GM18526 (cell line): ENCODE results near the gene KIF13A.

Experiments used
- POLR2A ChIP-seq: IDR thresholded peaks from 3 replicates; pipeline ENCODE4 v1.6.1; 2011; ENCODE audit not compliant: insufficient read length; ENCODE audit errors: extremely low read depth

KIF13A gene

DNA sequence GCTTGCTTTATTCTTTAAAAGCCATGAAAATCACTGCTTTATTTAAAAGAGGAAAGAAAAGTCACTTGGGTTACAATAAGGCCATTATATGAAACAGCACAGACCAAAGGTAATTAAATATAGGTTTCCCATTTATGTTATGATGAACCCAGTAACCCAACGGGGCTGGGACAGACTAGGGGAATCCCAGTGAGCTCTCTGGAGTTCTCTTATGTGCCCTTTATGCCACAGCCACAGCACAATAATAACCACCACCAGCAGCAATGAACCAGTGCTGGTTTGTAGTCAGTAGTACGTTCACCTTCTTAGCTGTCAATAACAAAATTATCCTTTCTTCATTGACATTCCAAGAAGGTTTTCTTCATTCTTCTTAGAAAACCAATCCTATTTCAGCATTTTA, 87.4 kb downstream of the KIF13A start:
- TF ChIP-seq POLR2A = no peak

DNA sequence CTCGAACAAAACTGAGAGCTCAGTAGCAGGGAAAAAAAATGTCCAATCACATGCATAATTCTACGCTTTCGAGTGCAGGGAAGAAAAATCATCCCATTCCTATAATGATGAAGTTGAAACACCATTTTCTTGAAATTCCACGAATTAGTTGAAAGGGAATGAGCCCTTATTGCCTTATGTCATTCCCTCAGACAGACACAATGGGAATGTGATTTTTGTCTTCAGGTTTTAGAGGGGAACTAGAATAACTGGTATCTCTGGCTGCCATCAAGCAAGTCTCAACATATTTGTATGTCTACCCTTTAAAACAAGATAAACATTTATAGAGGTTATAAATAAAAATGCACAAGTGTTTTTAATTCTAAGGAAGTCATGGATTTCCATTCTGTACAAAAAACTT, 87.9 kb downstream of the KIF13A start:
- no peak for TF ChIP-seq POLR2A

DNA sequence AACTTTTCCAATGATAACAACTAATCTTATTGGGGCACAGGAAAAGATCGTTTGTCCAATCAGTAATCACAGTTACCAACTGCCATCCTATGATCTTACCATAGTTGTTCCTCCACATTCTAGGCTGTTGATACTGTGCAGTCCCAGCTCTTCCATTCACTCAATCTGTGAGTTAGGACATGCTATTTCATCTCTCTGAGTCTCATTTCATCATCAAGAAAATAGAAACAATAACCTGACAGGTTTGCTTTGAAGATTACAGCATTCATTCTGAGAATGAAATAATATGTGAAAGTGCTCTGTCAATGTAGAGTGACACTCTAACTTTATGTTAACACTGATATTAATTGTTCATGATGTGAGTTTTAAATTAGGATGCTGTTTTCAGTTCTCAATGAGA, 89.8 kb downstream of the KIF13A start:
- no peak for TF ChIP-seq POLR2A

DNA sequence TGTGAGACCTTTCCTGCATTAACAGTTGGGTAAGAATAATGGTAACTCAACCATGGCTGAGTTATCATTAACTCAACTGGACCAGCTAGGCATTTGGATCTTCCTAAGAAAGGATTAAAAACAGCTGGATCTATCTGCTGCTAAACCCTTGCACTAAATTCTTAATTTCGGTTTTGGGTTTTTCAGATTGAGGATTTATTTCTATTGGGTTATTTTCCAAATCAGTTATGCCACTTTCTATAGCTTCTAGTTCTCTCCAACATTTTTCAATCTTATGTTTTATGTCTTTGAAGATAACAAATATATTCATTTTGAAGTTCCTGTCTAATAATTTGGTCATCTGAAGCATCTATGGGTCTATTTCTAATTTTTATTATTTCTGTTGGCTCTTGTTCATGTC, 92.5 kb downstream of the KIF13A start:
- TF ChIP-seq POLR2A = no peak

GRCh38 chr6:17894191-17894590, 93.2 kb downstream of the KIF13A start:
- TF ChIP-seq POLR2A = no peak

DNA sequence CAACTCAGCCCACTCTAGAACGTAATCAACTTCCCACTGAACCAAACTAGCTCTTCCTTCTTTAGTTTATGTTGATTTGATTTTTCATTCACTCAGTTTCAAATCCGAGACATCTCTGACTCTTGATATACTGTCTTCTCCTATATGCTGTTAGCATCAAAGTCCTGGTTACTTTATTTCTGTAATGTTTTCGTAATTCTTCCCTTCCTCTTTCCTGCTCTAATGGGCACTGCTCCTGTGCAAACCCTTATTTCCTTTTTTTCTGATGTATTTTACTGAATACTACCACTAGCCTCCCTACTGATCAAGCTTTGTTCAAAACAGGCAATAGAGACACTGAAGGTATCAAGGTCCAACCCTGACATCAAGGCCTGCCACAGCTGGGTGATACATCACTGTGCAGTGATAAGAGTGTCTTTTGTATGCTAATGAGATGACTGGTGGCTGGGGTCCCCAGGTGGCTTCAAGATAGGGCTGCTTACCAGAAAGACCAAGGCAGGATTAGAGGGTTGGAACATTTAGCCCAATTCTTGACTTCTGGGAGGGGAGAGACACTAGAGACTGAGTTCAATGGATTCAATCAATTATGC, 95.2 kb downstream of the KIF13A start:
- TF ChIP-seq POLR2A = no peak

DNA sequence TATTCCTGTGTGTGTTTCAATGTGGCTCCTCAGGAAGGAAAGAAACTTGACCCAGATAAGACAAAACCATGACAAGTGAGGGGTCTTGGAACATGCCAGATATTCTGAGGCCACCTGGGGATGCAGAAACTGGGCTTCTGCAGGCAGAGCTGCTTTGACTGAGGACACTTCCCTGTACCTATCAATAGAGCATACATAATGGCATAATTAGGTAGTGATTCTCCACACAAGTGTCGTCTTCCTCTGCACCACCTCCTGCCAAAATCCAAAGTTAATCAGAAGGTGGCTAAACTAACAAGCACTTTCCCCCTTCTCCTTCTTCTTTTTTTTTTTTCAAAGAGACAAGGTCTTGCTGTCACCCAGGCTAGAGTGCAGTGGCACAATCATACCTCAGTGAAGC, 97.1 kb downstream of the KIF13A start:
- TF ChIP-seq POLR2A = no peak

GRCh38 chr6:17886891-17887290, 100.5 kb downstream of the KIF13A start:
- TF ChIP-seq POLR2A = no peak

GRCh38 chr6:17885889-17886576, 101.4 kb downstream of the KIF13A start:
- no peak for TF ChIP-seq POLR2A

DNA sequence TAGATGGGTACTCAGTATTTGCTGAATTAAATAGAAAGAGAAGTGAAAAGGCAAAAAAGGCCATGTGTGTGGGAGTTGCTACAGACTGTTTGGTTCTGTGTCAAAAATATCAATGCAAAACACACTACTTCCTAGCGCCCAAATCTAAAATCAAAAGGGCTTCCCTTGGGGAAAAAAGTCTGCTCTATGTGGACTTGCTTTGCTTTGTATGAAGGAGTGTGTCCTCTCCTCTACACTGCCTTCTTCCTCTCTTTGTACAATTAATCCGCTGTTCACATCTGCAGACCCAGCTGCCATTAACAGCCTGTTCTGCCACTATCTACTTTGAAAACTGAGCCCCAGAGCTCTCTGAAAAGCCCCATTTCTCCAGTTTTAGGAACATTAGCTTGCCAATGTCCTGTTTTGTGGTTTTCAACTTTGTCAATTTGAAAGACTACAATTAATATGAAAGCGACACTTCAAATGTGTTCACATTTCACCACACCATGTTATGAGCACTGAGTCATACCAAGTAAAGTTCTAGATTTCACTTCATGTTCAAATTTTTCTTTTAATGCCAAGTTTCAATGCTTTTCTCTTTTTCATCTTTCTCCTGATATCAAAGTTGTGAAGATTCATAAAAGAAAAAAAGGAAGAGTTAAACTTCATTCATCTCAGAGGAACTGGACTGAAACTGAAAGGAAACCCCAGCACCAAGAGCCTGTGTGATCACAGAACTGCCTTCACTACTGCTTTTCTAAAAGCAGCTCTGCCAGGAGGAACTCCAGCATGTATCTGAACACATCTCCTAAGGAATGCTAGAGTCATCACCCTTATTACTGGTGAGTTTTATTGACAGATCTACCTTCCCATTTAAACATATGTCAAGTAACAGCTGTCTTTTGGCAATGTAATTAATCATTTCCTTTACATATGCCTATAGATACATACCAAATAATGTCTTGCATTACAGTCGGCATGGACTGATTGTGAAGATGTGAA, 102.6 kb downstream of the KIF13A start:
- TF ChIP-seq POLR2A = no peak

DNA sequence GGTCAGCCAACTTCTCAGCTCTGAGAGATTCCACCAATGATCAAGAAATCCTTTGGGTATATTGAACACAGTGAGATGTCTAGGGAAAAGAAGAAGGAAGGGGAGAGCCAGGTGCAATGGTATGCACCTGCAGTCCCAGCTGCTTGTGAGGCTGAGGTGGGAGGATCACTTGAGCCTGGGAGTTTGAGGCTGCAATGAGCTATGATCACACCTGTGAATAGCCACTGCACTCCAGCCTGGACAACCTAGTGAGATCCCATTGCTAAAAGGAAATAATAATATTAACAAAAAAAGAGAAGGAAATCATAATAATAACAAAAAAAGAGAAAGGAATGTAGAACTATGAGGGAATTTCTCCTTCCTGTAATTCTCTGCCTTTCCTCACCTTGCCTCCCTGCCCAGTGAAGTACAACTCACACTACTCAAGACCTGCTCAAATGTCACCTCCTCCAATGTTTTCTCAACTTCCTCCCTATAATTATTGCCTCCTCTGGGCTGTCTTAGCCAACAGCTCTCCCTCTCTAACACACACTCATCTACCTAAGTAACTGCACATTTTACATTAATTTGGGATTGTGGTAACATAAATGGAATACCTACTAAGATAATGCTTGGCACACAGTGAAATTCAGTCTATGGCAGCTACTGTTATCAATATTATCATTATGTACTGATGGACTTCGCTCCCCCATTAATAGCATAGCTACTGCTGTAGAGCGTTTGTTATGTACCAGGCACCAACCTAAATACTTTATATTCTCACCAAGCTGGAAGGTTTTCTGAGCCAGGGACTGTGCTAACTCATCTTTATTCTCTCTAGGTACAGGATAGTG, 103.6 kb downstream of the KIF13A start:
- no peak for TF ChIP-seq POLR2A

- TF ChIP-seq POLR2A = no peak
Observed at GRCh38 chr6:17881085-17881858, 106.2 kb downstream of the KIF13A start.

GRCh38 chr6:17879184-17879583, 108.3 kb downstream of the KIF13A start:
- no peak for TF ChIP-seq POLR2A

DNA sequence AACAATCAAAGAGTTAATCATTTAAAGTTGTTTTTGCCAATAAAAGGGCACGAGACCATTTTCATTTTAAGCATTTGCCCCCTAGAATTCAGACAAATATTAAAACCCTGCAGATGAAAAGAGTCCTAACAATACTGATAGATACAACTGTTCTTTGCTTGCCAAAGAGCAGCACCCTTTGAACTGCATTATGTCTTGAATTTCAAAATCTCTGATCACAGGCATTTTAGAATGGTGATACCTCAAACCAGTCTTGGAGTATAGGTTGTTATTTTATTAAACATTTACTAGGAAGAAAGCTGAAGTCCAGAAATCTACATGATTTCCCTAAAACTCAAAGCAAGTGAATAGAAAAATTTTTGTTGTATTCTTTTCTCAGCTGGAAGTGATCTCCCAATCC, 108.7 kb downstream of the KIF13A start:
- TF ChIP-seq POLR2A = no peak
